ENCODE measurements around the gene RNF13.
"Not testable (repeated sequence)": the region's sequence is repeated elsewhere in the genome, so short reads cannot be mapped to it uniquely, and the experiment has no call there.

The RNF13 gene

DNA sequence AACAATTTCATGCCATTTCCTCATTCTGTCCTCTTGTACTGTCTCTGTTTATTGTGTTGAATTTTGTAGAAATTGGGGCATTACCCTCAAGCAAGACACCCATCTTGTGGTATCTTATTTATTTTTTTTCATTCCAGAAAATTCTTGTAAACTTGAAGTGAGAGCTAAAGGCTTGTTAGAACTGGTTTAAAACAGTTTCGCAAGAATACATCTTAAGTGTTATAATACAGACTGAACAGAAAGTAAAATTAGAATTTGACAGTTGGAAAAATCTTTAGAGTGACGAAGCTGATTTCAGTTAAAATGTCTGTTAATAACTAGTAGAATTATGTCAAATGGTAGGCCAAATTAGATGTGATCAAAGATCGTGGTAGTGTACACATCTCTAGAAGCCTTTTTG, 26.9 kb downstream of the RNF13 start:
- no peak for DNase-seq (ENCODE audit: low read depth, low spot score)

- no peak for DNase-seq (ENCODE audit: low read depth, low spot score)
Measured at GRCh38 chr3:149843502-149843901, 30.5 kb downstream of the RNF13 start.

- no peak for DNase-seq (ENCODE audit: low read depth, low spot score)
Measured at GRCh38 chr3:149844091-149844490, 31.1 kb downstream of the RNF13 start.

GRCh38 chr3:149845570-149846244, 32.7 kb downstream of the RNF13 start:
- DNase-seq (ENCODE audit: low read depth, low spot score), result no peak

DNA sequence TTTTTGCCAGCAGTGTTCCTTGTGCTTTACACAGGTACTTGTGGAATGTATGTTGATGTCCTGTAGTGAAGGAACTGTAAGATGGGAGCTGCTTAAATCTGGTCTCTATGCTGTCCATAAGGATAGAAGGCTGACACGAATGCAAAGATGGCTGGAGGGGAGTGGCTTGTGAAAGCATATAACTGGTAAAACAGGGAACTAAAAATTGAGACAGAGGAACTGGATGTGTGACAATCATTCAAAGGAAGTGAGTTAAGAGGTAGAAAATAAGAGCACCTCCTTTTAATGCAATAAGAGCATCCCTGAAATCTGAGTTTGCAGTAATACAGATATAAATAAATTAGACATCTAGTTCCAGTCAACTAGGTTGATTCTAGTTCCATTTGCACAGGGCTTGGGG, 35.2 kb downstream of the RNF13 start:
- DNase-seq (ENCODE audit: low read depth, low spot score), result no peak

GRCh38 chr3:149848688-149849087, 35.7 kb downstream of the RNF13 start:
- DNase-seq (ENCODE audit: low read depth, low spot score), result no peak

DNA sequence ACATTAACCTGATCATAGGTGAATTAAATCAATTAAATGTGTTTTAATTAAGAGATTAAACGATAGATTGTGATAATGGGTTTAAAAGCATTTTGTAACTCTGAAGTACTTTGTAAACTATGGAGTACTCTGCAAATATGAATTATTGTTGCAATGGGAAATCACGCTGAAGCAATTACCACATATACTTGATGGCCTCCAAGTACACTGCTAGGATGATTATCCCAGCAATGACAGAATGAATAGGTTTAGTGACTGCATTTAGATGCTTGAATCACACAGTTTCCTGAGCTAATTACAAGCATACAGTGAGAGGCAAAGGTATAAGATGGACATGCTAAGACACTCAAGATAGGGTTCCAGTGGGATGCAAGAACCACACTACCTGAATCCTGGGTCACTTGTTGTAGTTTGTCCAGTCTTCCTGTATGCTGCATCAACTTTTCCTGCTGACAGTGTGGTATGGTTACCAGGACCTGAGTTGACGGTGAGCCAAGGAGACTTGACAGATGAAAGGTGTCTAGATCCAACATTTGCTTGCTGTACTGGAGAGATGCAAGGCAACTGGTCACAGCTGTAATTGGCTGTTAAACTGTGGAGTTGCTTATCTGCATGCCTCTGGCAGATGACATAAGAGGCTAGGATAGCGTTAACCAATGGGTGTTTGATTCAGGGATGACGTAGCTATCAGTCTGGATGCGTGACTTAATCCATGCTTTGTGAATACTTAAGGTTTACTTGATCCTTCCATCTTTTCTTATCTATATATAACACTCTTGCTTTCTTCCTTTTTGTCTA, 38.0 kb downstream of the RNF13 start:
- DNase-seq (ENCODE audit: low read depth, low spot score), result no peak

- no peak for DNase-seq (ENCODE audit: low read depth, low spot score)
Measured at GRCh38 chr3:149858911-149859310, 45.9 kb downstream of the RNF13 start.

GRCh38 chr3:149860881-149861280, 47.9 kb downstream of the RNF13 start:
- no peak for DNase-seq (ENCODE audit: low read depth, low spot score)

GRCh38 chr3:149867563-149867962, 54.5 kb downstream of the RNF13 start:
- no peak for DNase-seq (ENCODE audit: low read depth, low spot score)

GRCh38 chr3:149871855-149872254, 58.8 kb downstream of the RNF13 start:
- no peak for DNase-seq (ENCODE audit: low read depth, low spot score)

DNA sequence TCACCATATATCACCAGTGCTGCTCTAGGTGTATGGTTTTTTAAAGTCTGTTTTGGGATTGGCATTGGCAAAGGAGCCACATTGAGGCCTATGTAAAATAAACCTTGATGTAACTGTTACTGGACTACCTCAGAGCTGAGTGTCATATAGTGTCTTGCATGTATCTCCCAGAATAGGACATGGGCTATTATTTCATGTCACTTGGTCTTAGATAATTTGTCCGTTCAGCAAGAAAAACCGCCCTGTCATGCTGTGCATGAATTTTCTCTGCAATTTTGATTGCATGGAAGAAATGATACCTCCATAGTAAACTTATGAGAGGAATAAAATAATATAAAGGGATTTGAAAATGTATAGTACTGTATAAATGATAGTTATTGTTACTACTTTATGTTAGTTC, 59.6 kb downstream of the RNF13 start:
- DNase-seq (ENCODE audit: low read depth, low spot score), result no peak

DNA sequence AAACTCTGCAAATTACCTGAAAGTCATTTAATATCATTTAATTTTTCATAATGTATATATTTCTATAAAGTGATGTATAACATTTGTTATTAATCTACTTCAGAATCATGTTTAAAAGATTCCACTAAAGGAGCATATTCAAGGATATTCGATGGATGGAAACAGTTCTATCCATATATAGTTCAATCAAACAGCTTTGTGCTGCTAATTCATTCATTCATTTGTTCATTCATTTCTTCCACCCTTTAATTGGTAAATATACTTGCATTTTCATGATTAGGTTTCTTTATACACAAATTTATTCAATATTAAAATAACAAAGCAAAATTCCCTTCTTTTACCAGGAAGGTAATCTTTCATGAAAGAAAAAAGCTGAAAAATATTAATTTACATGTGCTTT, 64.7 kb downstream of the RNF13 start:
- DNase-seq (ENCODE audit: low read depth, low spot score), result no peak

- no peak for DNase-seq (ENCODE audit: low read depth, low spot score)
Measured at GRCh38 chr3:149879872-149880271, 66.9 kb downstream of the RNF13 start.

- no peak for DNase-seq (ENCODE audit: low read depth, low spot score)
Measured at GRCh38 chr3:149881879-149882278, 68.9 kb downstream of the RNF13 start.

- DNase-seq (ENCODE audit: low read depth, low spot score), result no peak
Measured at GRCh38 chr3:149883134-149883533, 70.1 kb downstream of the RNF13 start.

- DNase-seq (ENCODE audit: low read depth, low spot score), result not testable (repeated sequence)
Measured at GRCh38 chr3:149883860-149884259, 70.8 kb downstream of the RNF13 start.

- not testable (repeated sequence) for DNase-seq (ENCODE audit: low read depth, low spot score)
Measured at GRCh38 chr3:149884848-149885247, 71.8 kb downstream of the RNF13 start.

GRCh38 chr3:149886957-149887356, 73.9 kb downstream of the RNF13 start:
- DNase-seq (ENCODE audit: low read depth, low spot score), result no peak

DNA sequence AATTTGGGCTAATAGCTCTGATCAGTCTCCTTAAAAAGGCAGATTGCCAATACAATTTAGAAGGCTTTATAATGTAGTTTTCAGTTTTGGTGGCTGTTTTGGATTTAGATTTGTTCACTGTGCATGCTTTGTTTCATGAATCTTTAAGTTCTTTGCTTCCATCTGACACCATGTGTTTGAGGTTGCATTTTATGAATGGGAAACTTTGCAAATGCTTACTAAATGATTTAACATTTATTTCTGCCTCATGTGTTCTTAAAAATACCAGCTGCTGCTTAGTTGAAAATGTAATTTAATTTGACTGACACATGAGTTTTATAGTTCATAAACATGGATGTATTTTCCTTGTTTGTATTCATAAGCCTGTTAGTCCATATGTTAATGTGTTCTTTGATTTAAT, 78.6 kb downstream of the RNF13 start:
- DNase-seq (ENCODE audit: low read depth, low spot score), result no peak

DNA sequence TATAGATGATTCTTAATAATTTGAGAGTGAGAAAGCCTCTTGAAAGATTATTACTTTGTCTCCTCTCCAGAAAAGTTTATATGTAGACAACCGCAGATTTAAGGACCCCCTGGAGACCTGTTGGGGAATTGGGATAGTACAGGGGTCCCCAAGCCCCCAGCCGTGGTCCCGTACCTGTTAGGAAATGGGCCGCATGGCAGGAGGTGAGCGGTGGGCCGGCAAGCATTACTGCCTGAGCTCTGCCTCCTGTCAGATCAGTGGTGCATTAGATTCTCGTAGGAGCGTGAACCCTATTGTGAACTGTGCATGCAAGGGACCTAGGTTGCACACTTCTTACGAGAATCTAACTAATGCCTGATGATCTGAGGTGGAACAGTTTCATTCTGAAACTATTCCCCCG, 79.4 kb downstream of the RNF13 start:
- DNase-seq (ENCODE audit: low read depth, low spot score), result no peak

DNA sequence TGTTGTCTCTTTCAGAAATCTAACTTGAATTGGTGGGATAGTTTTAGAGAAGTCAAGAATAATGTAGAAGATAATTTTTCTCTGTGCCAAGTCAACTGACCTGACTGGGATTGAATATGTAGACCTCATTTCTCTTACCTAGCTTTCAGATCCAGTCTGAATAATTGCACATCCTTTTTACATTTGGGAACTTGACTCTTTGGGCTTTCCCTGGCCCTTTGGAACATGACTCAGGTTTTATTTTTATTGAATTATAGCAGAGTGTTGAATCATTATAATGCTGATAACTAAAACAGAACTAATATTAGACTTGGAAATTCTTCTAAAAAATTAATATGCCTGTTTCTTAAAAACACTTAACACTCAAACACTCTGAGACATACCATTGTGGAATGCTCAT, 81.2 kb downstream of the RNF13 start:
- DNase-seq (ENCODE audit: low read depth, low spot score), result no peak

GRCh38 chr3:149895339-149895738, 82.3 kb downstream of the RNF13 start:
- no peak for DNase-seq (ENCODE audit: low read depth, low spot score)
